NCI-H510A treated with DMSO at 0.1 percent for 48 hours (cell line): Measurements from ENCODE around the gene OR14A16.

Experiments used
- DNase-seq: peaks from one replicate; lab custom pipeline; 2025; lab: John Stamatoyannopoulos, UW

Gene OR14A16, protein sequence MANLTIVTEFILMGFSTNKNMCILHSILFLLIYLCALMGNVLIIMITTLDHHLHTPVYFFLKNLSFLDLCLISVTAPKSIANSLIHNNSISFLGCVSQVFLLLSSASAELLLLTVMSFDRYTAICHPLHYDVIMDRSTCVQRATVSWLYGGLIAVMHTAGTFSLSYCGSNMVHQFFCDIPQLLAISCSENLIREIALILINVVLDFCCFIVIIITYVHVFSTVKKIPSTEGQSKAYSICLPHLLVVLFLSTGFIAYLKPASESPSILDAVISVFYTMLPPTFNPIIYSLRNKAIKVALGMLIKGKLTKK

DNA sequence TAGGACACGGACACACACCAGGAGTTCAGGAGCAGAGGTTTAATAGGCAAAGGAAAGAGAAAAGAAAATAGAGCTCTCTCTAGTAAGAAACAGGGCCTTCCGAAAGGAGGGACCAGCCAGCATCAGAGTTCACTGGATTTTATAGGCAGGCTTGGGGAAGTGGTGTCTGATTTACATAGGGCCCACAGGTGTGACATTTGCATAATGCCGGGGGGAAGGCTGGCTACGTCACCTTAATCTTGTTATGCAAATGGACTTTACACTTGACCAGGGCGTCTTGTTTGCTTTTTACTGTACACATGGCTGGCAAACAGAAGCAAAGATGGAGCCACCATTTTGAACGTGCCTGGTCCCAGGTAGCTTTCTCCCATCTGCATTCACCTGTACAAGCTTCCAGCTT is at the start of gene OR14A16:
TSS of gene OR14A16 (minus strand) at position 97 of the 400 bp plus-strand sequence. CDS start 8,390 bp downstream, outside the sequence.
- DNase-seq: peak; percentile 14

DNA sequence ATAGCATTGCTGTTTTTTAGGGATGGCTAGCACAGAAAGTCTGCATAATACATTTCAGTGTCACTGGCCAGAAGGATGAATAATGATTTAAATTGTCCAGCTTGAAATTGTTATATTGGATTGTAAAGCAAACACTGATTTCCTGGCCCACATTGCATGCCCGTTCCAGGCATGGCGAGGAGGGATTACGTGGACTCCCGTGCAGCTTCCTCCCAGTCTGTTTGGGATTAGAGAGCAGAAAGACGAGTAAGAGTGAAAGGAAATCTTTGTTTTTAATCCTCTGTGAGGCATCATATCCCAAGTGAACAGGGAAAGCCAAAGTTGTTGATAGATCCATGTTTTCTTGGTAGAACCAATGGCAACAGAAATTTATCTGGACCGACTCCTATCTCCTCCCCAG is 41.5 kb upstream of the OR14A16 start:
- DNase-seq: no peak

DNA sequence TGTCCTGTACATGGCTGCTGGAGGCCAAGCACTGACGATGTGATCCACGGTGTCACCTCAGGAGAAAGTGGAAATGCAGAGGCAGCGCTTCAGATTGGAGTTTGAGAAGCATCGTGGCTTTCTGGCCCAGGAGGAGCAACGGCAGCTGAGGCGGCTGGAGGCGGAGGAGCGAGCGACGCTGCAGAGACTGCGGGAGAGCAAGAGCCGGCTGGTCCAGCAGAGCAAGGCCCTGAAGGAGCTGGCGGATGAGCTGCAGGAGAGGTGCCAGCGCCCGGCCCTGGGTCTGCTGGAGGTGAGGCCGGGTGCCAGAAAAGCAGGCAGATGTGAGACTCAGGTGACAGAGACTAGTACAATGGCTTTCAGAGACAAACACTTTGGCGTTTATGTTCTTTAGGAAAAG is 40.7 kb upstream of the OR14A16 start:
- no peak for DNase-seq

DNA sequence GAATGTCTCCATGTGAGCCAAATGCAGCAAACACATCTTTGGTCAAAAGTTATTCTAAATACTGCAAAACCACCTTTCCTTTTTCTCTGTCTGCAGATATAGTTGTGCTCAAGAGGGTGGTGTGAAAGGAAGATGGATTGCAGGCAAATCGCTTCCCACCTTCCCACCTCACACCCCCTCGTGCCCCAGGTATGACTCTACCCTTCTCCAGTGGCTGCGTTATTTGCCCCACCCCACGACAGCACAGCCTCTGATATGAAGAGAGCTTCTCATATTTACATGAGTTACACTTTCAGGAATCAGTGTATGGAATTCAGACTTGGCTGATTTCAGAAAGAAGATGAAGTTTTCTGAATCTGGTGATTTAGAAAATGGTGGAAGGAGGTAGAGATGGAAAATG is 38.8 kb upstream of the OR14A16 start:
- no peak for DNase-seq

DNA sequence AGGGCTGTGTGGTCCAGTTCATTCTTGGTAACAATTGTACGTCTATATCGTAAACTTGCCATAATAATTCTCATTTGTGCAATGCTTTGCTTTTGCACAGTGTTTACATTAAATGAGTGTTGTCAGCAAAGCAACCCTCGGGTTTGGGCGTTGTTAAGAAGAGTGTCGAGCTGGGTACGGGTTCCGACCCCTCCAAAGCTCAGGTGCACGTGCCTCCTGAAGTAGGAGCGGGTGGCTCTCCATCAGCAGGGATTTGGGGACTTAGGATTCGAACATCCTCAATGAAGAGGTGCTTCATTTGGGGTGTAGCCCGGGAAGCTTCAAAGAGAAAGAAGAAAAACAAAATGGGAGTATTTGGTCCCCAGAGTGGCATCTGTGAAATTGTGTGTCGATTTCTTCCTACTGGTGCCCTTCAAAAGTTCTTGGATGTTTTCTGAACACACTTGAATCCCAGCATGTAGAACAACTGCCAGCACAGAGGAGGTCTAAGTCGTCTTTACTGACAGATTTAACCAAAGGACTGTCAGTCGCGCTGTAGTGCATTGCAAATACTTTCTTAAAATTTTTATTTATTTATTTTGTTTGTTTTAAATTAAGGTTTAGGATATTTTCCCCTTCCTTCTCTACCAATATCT is 34.2 kb upstream of the OR14A16 start:
- DNase-seq: peak; percentile 2

DNA sequence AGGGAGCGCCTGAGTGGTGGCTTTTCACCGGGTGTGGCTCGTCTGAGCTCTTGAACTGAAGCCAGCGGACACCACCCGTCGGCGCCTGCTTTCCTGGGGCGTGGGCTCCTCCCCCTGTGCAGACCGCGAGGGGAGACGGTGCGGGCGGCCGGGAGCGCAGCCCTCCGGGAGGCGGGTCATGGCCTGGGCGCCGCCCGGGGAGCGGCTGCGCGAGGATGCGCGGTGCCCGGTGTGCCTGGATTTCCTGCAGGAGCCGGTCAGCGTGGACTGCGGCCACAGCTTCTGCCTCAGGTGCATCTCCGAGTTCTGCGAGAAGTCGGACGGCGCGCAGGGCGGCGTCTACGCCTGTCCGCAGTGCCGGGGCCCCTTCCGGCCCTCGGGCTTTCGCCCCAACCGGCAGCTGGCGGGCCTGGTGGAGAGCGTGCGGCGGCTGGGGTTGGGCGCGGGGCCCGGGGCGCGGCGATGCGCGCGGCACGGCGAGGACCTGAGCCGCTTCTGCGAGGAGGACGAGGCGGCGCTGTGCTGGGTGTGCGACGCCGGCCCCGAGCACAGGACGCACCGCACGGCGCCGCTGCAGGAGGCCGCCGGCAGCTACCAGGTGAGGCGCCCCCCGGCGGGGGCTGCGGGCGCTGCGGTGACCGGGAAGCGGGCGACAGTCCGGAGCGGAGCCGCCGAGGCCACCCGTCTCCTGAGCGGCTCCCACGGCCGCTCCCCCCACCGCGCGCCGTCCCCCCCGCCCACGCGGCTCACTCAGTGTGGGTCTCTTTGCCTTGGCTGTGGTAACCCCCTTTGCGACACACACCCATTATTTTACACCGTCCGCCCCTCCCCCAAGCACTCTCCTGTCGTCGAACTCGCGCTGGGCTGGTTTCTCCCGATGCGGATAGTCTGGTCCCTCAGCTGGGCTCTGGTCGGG is 33.4 kb upstream of the OR14A16 start, which contains the start of gene TRIM58:
TSS of gene TRIM58 (plus strand) at position 119 of the 916 bp plus-strand sequence. CDS start at position 179, 60 bp downstream.
- peak; percentile 73 for DNase-seq

DNA sequence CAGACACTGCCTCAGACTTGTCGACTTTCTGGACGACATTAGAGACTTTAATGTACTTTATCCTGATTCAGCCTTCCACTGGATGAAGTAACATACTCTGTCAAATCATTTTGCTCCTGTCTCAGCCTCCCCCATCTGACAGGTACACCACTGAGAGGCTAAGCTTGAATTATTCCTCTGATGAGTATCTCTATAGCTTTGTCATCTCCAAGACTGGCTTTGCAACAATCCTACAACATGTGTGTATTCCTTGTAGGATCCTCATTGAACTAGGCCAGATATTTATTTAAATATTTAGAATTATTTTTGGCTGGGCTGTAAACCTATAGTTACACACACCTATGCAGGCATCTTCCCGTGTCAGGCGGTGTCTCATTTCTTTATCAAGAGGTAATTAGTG is 32.0 kb upstream of the OR14A16 start:
- no peak for DNase-seq

DNA sequence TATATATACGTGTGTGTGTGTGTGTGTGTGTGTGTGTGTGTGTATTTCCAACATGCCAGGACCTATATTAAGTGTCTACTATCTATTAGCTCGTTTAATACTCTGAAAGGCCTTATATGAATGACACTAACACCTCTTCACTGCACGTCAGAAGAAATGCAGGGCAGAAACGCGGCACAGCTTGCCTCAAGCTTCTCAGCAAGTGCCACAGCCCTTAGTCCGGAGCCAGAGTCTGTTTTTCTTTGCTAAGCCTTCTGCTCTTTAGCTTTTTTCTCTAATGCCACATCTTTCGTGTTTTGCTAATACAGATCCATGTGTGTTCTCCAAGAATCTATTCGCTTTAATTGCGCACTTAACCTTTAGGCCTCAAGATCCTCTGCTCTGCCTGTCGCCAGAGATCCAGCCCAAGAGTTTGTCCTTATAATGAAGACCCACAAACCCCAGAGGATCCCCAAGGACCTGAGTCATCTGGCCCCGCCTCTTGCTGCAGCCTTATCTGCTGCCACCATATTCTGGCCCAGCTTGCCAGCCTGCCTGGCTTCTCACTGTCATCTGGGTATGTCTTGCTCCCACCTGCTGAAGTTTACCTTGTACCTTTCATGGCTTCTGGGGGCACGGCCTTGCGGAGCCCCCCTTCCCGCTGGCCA is 31.1 kb upstream of the OR14A16 start:
- no peak for DNase-seq

DNA sequence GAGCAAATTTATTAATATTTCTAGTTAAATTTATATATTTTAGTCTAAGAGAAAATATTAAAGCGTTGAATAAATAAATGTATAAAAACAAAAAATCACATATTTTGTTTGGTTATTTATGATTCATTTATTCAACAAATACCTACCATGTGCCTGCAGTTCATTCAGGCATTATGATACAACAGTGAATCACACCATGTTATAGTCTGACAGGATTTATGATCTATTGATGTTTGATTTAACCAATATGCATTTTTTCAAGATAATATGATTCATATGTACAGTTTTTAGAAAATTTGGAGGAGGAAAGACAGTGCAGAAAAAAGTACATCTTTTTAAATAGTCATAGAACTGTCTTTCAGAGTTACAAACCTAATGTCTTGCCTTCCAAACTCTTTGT is 25.7 kb upstream of the OR14A16 start:
- no peak for DNase-seq

DNA sequence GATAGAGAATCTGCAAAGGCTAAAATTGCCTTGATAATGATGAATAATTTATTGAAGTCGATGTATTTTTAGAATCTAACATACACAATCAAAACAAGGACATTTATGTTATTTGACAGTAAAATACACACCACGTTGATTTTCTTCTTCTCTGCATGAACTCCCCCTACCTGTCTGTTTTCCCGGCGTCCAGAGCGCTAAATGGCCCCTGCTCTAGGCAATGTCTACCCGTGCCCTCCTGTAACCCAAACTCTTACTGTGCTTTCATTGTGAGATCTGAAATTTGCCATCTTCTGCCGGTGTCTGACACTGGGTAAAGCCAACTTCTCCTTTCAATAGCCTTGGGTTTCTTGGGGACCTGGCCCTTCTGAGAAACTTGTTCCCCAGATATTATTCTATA is 24.4 kb upstream of the OR14A16 start:
- no peak for DNase-seq

DNA sequence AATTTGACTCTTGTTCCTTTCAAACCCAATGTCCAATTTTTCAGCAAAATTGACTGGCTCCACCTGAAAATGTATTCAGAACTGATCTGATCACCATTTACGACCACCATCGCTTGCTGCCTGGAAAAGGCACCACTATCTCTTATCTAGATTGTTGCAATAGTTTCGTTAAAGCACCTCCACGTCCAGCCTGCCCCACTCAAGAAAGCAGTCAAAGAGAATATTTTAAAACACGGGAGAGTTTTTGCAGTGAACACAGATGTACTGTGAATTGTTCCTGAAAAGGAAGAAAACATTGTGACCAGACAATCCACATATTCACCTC is 21.7 kb upstream of the OR14A16 start:
- DNase-seq: no peak

DNA sequence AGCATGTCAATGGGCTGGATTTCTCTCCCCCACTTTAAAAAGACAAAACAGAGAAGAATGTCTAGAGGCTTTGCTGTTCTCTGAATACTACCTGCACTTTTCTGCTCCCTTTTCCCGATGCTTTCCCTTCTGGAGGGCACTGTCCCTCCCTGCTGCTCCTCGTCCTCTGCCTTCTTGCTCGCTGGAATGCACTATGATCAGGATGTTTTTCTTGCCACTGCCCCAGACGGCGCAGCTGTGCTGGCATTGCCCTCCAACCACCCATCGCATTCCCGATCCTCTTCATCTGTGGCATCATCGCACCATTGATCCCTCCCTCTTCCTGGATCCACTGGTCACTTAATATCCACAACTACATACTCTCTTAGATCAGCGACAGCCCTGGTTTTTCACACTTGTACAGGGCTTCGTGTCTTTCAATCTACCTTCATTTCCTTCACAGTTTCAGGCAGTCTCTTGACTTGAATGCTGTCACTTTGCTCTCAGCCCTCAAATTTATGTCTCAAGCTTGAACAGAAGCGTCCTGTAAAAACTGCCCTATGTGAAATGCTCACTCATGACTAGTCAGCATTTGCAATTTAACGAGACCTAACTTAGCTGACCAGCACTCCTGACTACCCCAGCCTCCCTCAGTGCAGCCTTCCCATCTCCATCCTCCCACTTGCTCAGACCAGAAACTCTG is 21.2 kb upstream of the OR14A16 start:
- DNase-seq: no peak

DNA sequence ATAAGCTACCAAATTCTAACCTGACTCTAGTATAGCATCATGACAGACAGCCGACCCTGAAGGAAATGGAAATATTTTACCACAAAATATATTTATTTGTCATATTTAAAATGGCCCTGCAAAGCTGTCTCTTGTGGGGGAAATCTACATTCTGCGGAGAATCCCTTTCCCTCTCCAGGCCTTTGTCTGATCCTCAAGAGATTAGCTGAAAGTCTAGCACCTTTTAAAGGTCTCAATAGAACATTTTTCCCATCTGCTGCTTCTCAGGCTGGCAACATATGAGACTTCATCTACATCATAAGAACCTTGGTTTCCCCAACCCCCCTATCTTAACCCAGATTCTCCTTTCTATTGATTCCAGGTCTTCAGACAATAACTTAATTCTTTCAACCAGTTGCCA is 19.5 kb upstream of the OR14A16 start:
- DNase-seq: no peak

DNA sequence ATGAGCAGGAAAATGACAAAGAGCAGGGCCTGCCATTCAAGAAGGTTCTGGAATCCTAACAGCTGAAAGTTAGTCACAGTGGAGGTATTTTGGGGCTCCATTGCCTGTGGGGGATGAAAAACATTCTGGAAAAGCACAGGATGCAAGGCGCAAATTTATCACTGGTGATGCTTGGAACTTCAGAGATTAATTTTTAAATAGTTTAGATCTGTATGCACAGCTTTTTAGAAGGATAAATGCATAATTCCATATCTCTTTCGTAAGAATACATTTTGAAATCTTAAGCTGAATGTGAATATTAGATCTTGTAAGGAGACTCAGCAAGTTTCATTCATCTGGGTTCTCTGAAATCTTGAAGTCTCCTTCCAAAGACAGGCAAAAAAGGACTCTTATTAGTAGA is 17.9 kb upstream of the OR14A16 start, which contains the start of gene OR11L1:
TSS of gene OR11L1 (minus strand) at position 101 of the 400 bp plus-strand sequence. CDS start at position 101, 0 bp downstream.
- no peak for DNase-seq

DNA sequence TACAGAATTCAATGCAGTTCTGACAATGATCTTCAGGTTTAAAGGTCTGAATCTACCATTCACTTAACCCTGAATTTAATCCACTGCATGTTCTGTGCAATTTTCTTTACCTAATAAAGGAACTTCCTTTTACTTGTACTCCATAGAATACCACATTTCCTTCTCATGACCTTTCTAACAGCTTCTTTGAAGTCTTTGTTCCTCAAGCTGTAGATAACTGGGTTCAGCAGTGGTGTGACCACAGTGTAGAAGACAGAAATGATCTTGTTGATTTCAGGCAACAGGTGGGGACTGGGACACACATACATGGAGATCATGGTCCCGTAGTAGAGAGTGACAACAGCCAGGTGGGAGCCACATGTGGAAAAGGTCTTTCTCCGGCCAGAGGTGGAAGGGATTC is 16.9 kb upstream of the OR14A16 start:
- no peak for DNase-seq

DNA sequence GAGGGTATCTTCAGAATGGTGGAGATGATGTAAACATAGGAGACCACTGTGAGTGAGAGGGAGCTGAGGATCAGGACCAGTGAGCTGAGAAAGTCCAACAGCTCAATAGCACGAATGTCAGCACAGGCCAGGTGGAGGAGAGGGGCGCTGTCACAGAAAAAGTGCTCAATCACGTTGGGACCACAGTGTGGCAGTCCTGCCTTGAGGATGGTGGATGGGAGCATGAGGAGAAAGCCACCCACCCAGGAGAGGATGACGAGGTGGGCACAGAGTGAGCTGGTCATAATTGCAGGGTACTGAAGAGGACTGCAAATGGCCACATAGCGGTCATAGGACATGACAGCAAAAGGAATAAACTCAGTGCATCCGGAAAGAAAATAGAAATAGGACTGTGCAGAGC is 9.7 kb upstream of the OR14A16 start:
- DNase-seq: no peak

DNA sequence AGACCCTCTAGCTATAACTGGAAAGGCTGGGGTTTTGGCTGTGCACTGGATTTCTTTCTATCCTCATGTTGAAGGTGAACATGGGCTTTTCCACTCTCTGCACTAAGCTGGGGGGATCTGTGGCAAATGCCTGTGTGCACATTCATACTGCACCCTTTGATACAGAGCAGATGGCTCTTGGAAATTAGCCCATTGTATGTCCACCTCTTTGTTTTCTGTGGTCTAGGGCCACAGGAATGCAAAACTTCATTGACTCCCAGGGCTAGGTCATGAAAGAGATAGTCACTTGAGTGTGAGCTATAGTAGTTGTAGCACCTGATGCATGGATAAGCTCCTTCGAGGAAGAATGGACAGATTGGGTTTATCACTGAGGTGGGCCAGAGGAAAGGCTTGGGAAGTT is 5.7 kb upstream of the OR14A16 start:
- no peak for DNase-seq

DNA sequence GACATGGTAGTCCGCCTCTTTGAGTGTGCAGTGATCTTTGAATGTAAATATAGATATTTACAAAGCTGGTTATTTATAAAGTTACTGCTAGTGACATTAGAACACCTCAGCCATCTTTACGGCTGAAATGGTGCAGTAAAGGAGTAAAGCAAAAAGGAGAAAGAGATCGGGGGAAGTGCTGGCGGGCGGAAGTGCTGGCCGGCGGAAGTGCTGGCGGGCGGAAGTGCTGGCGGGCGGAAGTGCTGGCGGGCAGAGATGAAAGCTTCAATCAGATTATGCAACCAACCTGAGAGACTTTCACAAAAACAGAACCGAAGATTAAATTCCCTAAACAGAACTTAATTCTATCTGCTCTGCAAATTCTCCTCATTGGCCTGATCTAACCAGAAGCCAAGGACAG is 1.4 kb upstream of the OR14A16 start:
- no peak for DNase-seq

DNA sequence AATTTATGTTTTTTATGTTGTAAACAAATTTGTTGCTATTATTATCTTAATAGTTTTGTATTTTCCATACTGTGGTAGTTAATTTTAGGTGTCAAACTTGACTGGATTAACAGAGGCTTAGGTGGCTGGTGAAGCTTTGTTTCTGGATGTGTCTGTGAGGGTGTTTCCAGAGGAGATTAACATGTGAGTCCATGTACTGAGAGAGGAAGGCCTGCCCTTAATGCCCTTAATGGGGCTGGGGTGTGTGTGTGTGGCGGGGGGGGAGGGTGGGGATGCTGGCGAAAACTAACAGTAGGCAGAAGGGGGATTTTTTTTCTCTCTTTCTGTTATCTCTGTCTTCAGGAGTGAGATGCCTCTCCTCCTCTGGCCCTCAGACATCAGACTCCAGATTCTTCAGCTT is 1.9 kb downstream of the OR14A16 start:
- DNase-seq: no peak

DNA sequence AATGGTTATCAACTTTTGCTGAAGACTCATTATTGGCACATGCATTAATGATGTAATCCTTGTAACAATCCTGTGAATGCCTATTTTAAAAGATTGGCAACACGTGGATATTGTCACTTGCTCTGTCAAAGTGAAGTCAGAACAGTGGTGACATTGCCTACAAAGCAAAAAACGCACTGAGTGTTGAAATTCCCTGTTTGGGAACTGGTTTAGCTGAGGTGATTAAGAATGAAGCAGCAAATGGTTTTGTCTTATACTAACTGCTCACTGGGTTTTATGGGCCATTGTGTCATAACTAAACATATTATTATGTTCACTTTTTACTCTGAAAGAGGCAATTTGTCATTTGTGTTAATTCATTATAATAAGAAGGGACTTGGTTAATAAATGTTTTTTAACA is 11.3 kb downstream of the OR14A16 start:
- DNase-seq: no peak

DNA sequence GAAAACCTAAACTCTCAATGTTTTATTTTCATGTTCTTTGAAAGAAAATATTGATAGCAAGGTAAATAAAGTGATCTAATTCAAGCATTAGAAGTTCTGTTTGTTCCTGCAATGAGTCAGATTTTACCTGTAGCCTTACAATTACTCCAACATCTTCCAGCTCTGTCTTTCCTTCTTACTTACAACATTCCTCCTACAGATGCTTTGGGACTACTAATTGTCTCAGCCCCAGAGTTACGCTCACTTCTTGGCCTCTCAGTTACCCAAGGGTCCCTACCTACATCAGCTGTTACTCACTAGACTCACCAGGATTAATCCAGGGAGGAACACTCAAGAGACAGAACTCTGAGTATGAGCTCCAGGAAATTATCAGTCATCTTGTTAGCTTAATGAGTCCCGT is 26.4 kb downstream of the OR14A16 start:
- DNase-seq: no peak

DNA sequence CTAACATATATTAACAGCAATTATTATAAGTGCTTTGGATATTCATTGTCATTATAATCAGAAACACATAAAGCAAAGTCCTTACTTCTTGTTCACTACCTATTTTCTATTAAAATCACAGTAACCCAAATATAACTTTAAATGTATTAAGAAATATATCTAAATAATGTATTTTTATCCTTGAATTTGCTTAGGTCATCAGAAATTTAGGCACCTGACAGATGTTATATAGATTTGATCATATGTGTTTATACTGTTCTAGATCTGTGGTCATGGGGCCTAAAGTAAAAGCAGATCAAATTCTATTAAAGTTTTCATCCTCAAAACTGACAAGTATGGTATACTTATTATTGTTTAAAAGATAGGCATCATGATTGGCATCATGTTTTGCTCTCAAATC is 54.3 kb downstream of the OR14A16 start:
- DNase-seq: no peak
